WERI-Rb-1 (cell line): Measurements from ENCODE around the gene AGAP1.

Source experiments
- DNase-seq: peaks from one replicate; pipeline ENCODE4 v3.0.0-alpha.2; 2020
- H3K27ac ChIP-seq: fragments of 250-450 bp; sonication (Bioruptor Pico); 2 replicates; pipeline ENCODE4 v1.5.1; 2020; ENCODE audit warnings: mild to moderate bottlenecking, moderate library complexity
- H3K27me3 ChIP-seq: fragments of 250-450 bp; sonication (Bioruptor Pico); 2 replicates; pipeline ENCODE4 v1.5.1; 2021; ENCODE audit warnings: mild to moderate bottlenecking, low read depth, moderate library complexity; ENCODE audit not compliant: insufficient read depth, severe bottlenecking
- H3K36me3 ChIP-seq: fragments of 250-450 bp; sonication (Bioruptor Pico); 2 replicates; pipeline ENCODE4 v1.5.1; 2020; ENCODE audit warnings: mild to moderate bottlenecking, moderate library complexity
- H3K4me3 ChIP-seq: 2 replicates; pipeline ENCODE4 v1.5.1; 2011; ENCODE audit warnings: low read depth, mild to moderate bottlenecking, control low read depth, low read length
- H3K9me3 ChIP-seq: fragments of 250-450 bp; sonication (Bioruptor Pico); 2 replicates; pipeline ENCODE4 v1.5.1; 2021; ENCODE audit warnings: mild to moderate bottlenecking, moderate library complexity; ENCODE audit not compliant: severe bottlenecking
- TF ChIP-seq, protein P1 (sequence below): IDR thresholded peaks from 2 replicates; pipeline ENCODE4 v1.5.1; 2011; ENCODE audit warnings: low read depth, mild to moderate bottlenecking, control low read depth, inconsistent platforms, low read length

AGAP1 gene

GRCh38 chr2:236044191-236044590 is 550.3 kb downstream of the AGAP1 start:
- Histone ChIP-seq H3K36me3 (peaks cover 47% of the 10 kb centered on the region), H3K27ac (no peak overlapping the region), H3K27me3 (no peaks in the 10 kb centered on the region), H3K4me3 (no peak overlapping the region), H3K9me3 (no peaks in the 10 kb centered on the region)
- DNase-seq: no peak
- TF ChIP-seq, protein P1, sequence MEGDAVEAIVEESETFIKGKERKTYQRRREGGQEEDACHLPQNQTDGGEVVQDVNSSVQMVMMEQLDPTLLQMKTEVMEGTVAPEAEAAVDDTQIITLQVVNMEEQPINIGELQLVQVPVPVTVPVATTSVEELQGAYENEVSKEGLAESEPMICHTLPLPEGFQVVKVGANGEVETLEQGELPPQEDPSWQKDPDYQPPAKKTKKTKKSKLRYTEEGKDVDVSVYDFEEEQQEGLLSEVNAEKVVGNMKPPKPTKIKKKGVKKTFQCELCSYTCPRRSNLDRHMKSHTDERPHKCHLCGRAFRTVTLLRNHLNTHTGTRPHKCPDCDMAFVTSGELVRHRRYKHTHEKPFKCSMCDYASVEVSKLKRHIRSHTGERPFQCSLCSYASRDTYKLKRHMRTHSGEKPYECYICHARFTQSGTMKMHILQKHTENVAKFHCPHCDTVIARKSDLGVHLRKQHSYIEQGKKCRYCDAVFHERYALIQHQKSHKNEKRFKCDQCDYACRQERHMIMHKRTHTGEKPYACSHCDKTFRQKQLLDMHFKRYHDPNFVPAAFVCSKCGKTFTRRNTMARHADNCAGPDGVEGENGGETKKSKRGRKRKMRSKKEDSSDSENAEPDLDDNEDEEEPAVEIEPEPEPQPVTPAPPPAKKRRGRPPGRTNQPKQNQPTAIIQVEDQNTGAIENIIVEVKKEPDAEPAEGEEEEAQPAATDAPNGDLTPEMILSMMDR: no peak

DNA sequence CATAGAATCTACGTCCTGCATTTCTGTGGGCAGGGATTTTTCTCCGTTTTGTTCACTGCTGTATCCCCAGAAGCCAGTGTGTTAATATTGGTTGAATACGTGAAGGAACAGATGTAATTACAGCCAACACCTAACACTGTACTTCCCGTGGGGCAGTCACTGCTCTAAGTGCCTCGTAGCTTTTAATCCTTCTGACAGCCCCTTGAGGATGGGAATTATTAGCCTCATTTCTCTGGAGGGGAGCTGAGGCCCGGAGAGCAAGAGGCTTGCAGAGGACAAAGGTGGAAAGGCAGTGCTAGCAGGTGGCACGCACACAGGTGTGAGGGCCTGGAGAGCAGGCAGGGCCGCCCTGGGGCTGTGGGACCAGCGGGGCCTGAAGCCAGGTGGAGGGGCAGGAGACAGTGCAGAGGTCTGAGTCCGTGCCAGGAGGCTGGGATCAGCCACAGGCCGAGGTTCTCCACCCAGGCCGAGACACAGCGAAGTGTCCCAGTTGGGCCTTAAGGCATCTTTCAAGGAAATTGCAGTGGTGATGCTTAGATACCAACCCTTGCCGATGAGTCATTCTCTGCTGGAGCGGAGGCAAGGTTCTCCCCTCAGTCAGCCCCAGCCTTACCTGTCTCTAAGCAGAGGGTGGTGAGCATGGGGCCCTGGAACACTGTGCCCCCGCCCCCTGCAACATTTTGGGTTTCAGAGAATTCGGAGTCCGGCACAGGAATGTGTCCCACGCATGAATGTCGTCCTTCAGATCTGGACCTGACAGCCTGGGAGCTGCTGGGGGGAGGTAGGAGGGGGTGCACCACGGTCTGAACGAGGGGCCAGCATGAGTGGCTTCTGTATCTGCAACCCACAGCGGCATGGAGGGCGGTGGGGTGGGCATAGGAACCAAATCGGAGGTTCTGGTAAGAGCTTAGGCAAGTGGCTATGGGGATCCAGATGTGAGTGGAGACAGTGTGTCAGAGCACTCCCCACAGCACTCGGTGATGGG is 551.7 kb downstream of the AGAP1 start:
- Histone ChIP-seq H3K27me3 (no peaks in the 10 kb centered on the region), H3K36me3 (peaks cover 45% of the 10 kb centered on the region), H3K9me3 (no peaks in the 10 kb centered on the region), H3K27ac (no peak overlapping the region), H3K4me3 (no peak overlapping the region)
- no peak for DNase-seq
- TF ChIP-seq, protein P1: no peak

DNA sequence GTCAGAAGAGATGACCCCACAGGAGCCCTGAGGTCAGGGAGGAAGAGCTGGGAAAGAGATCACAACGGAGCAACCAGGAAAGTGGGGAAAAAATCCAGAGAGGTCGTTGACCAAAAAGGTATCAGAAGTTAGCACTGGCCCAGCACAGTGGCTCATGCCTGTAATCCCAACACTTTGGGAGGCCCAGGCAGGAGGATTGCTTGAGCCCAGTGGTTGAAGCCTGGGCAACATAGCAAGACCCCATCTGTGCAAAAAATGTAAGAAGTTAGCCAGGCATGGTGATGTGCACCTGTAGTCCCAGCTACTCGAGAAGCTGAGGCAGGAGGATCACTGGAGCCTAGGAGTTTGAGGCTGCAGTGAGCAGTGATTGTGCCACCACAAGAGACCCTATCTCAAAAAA is 552.9 kb downstream of the AGAP1 start:
- H3K4me3 ChIP-seq: no peak overlapping the region
- peaks cover 42% of the 10 kb centered on the region for H3K36me3 ChIP-seq
- no peaks in the 10 kb centered on the region for H3K27me3 ChIP-seq
- no peak overlapping the region for H3K27ac ChIP-seq
- TF ChIP-seq, protein P1: no peak
- DNase-seq: no peak
- no peaks in the 10 kb centered on the region for H3K9me3 ChIP-seq

DNA sequence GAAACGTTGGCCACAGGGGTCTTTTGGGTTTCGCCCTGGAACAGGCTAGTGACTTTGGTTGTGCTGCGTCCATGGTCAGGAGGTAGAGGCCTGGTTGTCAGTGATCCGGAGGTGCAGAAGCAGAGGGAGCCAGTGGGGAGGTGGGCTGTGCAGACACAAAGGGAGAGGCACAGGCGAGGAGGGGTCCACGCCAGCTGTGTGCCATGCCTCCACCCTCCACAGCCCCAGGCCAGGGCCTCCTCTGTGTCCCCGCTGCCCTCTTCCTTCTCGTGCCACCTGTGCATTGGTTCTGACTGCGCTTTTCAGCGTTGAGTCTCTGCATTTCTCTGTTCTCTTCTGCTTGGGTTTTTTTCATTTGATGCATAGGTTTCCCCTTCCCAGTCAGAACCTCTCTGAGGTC is 553.3 kb downstream of the AGAP1 start:
- Histone ChIP-seq H3K27me3 (no peaks in the 10 kb centered on the region), H3K27ac (no peak overlapping the region), H3K36me3 (peaks cover 42% of the 10 kb centered on the region), H3K4me3 (no peak overlapping the region), H3K9me3 (no peaks in the 10 kb centered on the region)
- DNase-seq: no peak
- TF ChIP-seq, protein P1: no peak

DNA sequence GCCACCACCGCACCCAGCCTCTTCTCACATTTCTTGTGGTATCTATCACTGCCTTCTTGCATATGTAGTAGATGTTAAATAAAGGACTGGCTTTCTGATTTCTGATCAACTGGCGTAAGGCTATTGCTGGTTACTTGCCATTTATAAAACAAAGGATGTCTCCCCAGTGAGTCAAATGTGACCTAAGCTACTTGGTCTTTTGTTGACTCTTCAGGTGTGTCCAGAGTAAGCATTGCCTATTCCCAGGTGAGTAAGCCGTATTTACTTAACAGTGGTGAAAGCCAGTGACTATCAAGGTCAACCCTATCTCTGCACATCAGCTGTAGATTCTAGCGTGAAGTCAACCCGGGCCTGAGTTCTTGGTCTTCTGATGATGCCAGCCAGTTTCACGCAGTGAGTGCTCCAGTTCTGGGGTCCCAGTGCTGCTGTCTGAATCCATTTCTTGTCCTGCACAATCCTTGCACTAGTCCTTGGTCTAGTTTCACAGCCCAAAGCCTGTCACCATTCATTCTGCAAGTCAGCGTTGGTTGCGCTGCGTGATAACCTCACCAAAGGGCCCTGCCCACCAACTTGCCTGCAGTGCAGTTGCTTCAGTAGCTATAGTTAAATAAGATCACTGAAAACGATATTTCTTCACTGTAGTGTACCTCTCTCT is 554.2 kb downstream of the AGAP1 start:
- H3K27ac ChIP-seq: no peak overlapping the region
- H3K27me3 ChIP-seq: no peaks in the 10 kb centered on the region
- TF ChIP-seq, protein P1: no peak
- H3K9me3 ChIP-seq: no peaks in the 10 kb centered on the region
- H3K36me3 ChIP-seq: peaks cover 48% of the 10 kb centered on the region
- DNase-seq: no peak
- no peak overlapping the region for H3K4me3 ChIP-seq
